Keratinocyte (primary cell): Measurements from ENCODE around the gene NTN3. TPM values are rescaled to one million over a fixed set of nuclear protein-coding genes. Genes with fewer than 3 reads are reported as not detected.

ENCODE experiments used
- DNase-seq: peaks from one replicate; pipeline ENCODE4 v3.0.0-alpha.2; 2011; ENCODE audit warnings: low read depth, missing footprints, low spot score
- FAIRE-seq: peaks from 2 replicates; lab custom pipeline; 2011; peaks lifted over from hg19 to GRCh38; lab: Jason Lieb, UNC
- H2AFZ ChIP-seq: 2 replicates; pipeline ENCODE4 v1.6.0; 2012; ENCODE audit warnings: low read length, control low read depth, inconsistent platforms; ENCODE audit not compliant: control insufficient read depth
- H3K27ac ChIP-seq: 2 replicates; pipeline ENCODE4 v1.5.1; 2011; ENCODE audit warnings: low read length; ENCODE audit not compliant: control insufficient read depth, insufficient read depth
- H3K27me3 ChIP-seq: 3 replicates; pipeline ENCODE4 v1.6.0; 2011; ENCODE audit warnings: low read length; ENCODE audit not compliant: control insufficient read depth, insufficient read depth; ENCODE audit errors: extremely low read depth
- H3K36me3 ChIP-seq, 2 experiments: 2 replicates in 1 of 2; 3 replicates in 1 of 2; pipeline ENCODE4 v1.5.1; 2011; ENCODE audit warnings: low read length in 2 of 2, mild to moderate bottlenecking in 1 of 2; ENCODE audit not compliant: control insufficient read depth in 2 of 2, insufficient read depth in 2 of 2; ENCODE audit errors: extremely low read depth in 1 of 2
- H3K4me1 ChIP-seq: 3 replicates; pipeline ENCODE4 v1.5.1; 2011; ENCODE audit warnings: low read length; ENCODE audit not compliant: control insufficient read depth, insufficient read depth; ENCODE audit errors: extremely low read depth
- H3K4me2 ChIP-seq: 3 replicates; pipeline ENCODE4 v1.6.0; 2011; ENCODE audit warnings: low read depth, low read length; ENCODE audit not compliant: control insufficient read depth, insufficient read depth; ENCODE audit errors: extremely low read depth
- H3K4me3 ChIP-seq, 3 experiments: fragments of 200-600 bp in 1 of 3; sonication (generic) in 1 of 3; 2 replicates in 2 of 3; 3 replicates in 1 of 3; pipeline ENCODE4 v1.5.1; 2011 to 2016; ENCODE audit warnings: low read length in 3 of 3, mild to moderate bottlenecking in 3 of 3, control low read depth in 2 of 3, inconsistent platforms in 1 of 3, low read depth in 1 of 3, mixed read lengths in 1 of 3, mixed run types in 1 of 3, moderate library complexity in 1 of 3; ENCODE audit not compliant: control insufficient read depth in 2 of 3, insufficient read depth in 2 of 3; ENCODE audit errors: extremely low read depth in 1 of 3
- H3K79me2 ChIP-seq: 2 replicates; pipeline ENCODE4 v1.6.0; 2012; ENCODE audit warnings: low read length; ENCODE audit not compliant: control insufficient read depth, insufficient read depth
- H3K9ac ChIP-seq: 3 replicates; pipeline ENCODE4 v1.6.0; 2011; ENCODE audit warnings: low read length; ENCODE audit not compliant: control insufficient read depth, insufficient read depth; ENCODE audit errors: extremely low read depth
- H3K9me1 ChIP-seq: 3 replicates; pipeline ENCODE4 v1.6.0; 2011; ENCODE audit warnings: low read length; ENCODE audit not compliant: control insufficient read depth, insufficient read depth; ENCODE audit errors: extremely low read depth
- H3K9me3 ChIP-seq: 2 replicates; pipeline ENCODE4 v1.5.1; 2012; ENCODE audit warnings: low read depth, low read length; ENCODE audit not compliant: control insufficient read depth
- H4K20me1 ChIP-seq: 3 replicates; pipeline ENCODE4 v1.6.0; 2011; ENCODE audit warnings: low read length; ENCODE audit not compliant: control insufficient read depth, insufficient read depth; ENCODE audit errors: extremely low read depth
- EZH2 ChIP-seq: IDR thresholded peaks from one replicate; pipeline ENCODE4 v1.6.1; 2012; ENCODE audit warnings: inconsistent platforms, mild to moderate bottlenecking, low read length, moderate library complexity
- dilution Hi-C: fragments of 300-500 bp; cut with MboI; formaldehyde crosslinking; loops from one replicate; pipeline ENCODE4 v1.7.0; 2020; ENCODE audit warnings: low sequenced_read_pairs; ENCODE audit not compliant: extremely low pct_ligation_motif_present
- polyA plus RNA-seq, 5 experiments: library from polyadenylated mRNA; depleted of rRNA in 3 of 5; stranded (reverse) in 3 of 5; stranded (forward) in 1 of 5; unstranded in 1 of 5; fragments of >200 nt; gene quantifications; 1 replicate in 1 of 5; 2 replicates in 3 of 5; 3 replicates in 1 of 5; pipeline versions ENCODE4 v1.2.1 to v1.2.3, GENCODE V29; 2011 to 2012; ENCODE audit warnings: missing spikeins in 2 of 5, low read depth in 1 of 5, low replicate concordance in 1 of 5
- TF ChIP-seq, protein P1 (sequence below), 3 experiments: IDR thresholded peaks in 1 of 3; conservative IDR thresholded peaks in 1 of 3; optimal IDR thresholded peaks in 1 of 3; 2 replicates in 2 of 3; 3 replicates in 1 of 3; pipeline versions ENCODE3 to v1.5.1; 2011; ENCODE audit warnings: low read length in 3 of 3, mild to moderate bottlenecking in 3 of 3, moderate library complexity in 2 of 3, control low read depth in 1 of 3, inconsistent platforms in 1 of 3; ENCODE audit not compliant: insufficient read depth in 2 of 3; ENCODE audit errors: extremely low read depth in 1 of 3

The NTN3 gene
- polyA plus RNA-seq, 1 donor (not counting 4 experiments of a cell fraction or from before 2014, with no cell fraction given) = not detected

DNA sequence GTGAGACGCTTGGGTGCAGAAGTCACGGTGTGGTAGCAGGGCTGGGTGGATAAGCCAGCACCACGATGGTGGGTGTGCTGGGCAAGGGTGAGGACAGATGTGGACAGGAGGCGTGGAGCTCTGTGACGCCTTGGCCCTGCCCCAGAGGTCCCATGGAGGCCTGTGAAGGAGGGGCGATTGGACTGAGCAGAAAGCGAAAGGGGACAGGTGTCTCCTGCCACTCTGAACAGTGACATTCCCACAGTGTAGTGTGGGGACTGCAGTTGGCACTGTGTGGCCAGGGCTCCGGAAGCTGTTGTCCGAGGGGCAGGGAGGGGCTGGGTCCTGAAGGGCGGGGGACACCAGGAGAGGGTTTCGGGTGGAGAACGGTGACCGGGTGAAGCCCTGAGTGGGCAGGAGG lies 11.2 kb downstream of the NTN3 start:
- dilution Hi-C loops = no loop called here
- TF ChIP-seq, protein P1, sequence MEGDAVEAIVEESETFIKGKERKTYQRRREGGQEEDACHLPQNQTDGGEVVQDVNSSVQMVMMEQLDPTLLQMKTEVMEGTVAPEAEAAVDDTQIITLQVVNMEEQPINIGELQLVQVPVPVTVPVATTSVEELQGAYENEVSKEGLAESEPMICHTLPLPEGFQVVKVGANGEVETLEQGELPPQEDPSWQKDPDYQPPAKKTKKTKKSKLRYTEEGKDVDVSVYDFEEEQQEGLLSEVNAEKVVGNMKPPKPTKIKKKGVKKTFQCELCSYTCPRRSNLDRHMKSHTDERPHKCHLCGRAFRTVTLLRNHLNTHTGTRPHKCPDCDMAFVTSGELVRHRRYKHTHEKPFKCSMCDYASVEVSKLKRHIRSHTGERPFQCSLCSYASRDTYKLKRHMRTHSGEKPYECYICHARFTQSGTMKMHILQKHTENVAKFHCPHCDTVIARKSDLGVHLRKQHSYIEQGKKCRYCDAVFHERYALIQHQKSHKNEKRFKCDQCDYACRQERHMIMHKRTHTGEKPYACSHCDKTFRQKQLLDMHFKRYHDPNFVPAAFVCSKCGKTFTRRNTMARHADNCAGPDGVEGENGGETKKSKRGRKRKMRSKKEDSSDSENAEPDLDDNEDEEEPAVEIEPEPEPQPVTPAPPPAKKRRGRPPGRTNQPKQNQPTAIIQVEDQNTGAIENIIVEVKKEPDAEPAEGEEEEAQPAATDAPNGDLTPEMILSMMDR (optimal IDR thresholded peaks at IDR 0.05 in 1 of 3, IDR thresholded peaks at IDR 0.05 in 1 of 3, conservative IDR thresholded peaks at IDR 0.05 in 1 of 3; ENCODE audit: extremely low read depth in 1 of 3, insufficient read depth in 2 of 3, low read length in 3 of 3) = no peak
- TF ChIP-seq EZH2 = no peak
- Histone ChIP-seq H3K9ac (no peak overlapping the region), H3K27me3 (no peaks in the 10 kb centered on the region), H3K4me2 (no peak overlapping the region), H3K36me3 (peaks cover 0 to 1% of the 10 kb centered on the region in 2 experiments), H3K27ac (no peak overlapping the region), H3K4me1 (peaks cover 3% of the 10 kb centered on the region), H4K20me1 (peaks cover 2% of the 10 kb centered on the region), H3K9me3 (no peaks in the 10 kb centered on the region), H3K79me2 (peaks cover 1% of the 10 kb centered on the region), H2AFZ (no peak overlapping the region), H3K4me3 (no peak overlapping the region), H3K9me1 (no peaks in the 10 kb centered on the region)
- DNase-seq = no peak
- no peak for FAIRE-seq

DNA sequence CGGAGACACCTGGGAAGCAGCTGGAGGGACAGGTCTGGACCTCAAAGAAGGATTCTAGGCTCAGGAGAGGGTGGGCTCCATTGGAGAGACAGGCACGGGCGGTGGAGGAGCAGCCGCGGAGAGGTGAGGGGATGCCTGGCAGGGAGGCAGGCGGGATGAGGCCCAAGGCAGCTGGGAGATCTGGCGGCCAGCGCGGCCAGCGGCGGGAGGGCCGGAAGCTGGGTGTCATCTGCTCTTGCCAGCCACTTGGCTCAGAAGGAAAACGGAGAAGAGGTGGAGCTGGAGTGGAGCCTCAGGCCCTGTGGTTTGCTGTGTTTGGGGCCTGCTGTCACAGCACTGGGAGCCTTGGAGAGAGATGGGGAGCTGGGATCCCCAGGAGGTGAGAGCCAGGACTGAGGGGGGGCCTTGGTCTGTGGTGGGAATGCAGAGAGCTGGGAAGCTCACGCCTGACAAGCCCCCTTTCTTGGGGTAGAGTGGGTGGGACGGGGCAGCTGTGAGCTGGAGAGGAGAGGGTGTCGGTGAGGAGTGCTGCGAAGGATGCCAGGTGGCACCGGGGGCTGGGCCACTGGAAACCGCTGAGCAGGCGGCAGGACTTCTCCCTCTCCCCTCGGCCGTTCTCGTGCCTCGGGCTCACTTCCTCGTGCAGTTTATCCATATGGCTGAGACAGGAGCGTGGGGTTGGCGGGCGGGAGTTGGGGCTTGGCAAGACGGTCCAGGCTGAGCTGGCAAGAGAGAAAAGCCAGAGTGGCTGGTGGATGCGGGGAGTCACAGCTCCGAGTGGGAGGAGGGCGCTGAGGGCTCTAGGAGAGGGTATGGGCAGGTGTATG lies 11.8 kb downstream of the NTN3 start:
- Histone ChIP-seq H2AFZ (no peak overlapping the region), H4K20me1 (no peaks in the 10 kb centered on the region), H3K79me2 (peaks cover 1% of the 10 kb centered on the region), H3K4me2 (no peak overlapping the region), H3K27me3 (no peaks in the 10 kb centered on the region), H3K9me1 (no peaks in the 10 kb centered on the region), H3K27ac (no peak overlapping the region), H3K9ac (no peak overlapping the region), H3K4me3 (no peak overlapping the region), H3K36me3 (peaks cover 0 to 1% of the 10 kb centered on the region in 2 experiments), H3K4me1 (peaks cover 3% of the 10 kb centered on the region), H3K9me3 (no peaks in the 10 kb centered on the region)
- dilution Hi-C loops = no loop called here
- DNase-seq = no peak
- no peak for FAIRE-seq
- no peak for TF ChIP-seq EZH2
- TF ChIP-seq, protein P1 (optimal IDR thresholded peaks at IDR 0.05 in 1 of 3, IDR thresholded peaks at IDR 0.05 in 1 of 3, conservative IDR thresholded peaks at IDR 0.05 in 1 of 3; ENCODE audit: extremely low read depth in 1 of 3, insufficient read depth in 2 of 3, low read length in 3 of 3) = no peak
